Skeletal muscle satellite cell (primary cell): Measurements from ENCODE around the gene CDK6.
A peak's percentile ranks its signal among the peaks of the same experiment; 100 is the strongest.

Experiments used
- H3K27me3 ChIP-seq: 2 replicates; pipeline ENCODE4 v1.7.0; 2013; ENCODE audit warnings: low read length; ENCODE audit not compliant: control insufficient read depth, insufficient read depth
- H3K36me3 ChIP-seq: 2 replicates; pipeline ENCODE4 v1.7.0; 2013; ENCODE audit warnings: mild to moderate bottlenecking, control low read depth, low read length; ENCODE audit not compliant: insufficient read depth
- H3K4me1 ChIP-seq: 2 replicates; pipeline ENCODE4 v1.7.0; 2013; ENCODE audit warnings: low read length; ENCODE audit not compliant: control insufficient read depth, insufficient read depth
- H3K4me2 ChIP-seq: 2 replicates; pipeline ENCODE4 v1.7.0; 2013; ENCODE audit warnings: mild to moderate bottlenecking, low read length
- H3K4me3 ChIP-seq: 2 replicates; pipeline ENCODE4 v1.7.0; 2013; ENCODE audit warnings: low read length
- H3K9ac ChIP-seq: 2 replicates; pipeline ENCODE4 v1.7.0; 2013; ENCODE audit warnings: mild to moderate bottlenecking, low read depth, low read length, moderate library complexity
- H3K9me3 ChIP-seq: replicated peaks from 2 replicates; pipeline ENCODE4 v1.7.0; 2013; ENCODE audit warnings: mild to moderate bottlenecking, control low read depth, low read length

CDK6 gene

DNA sequence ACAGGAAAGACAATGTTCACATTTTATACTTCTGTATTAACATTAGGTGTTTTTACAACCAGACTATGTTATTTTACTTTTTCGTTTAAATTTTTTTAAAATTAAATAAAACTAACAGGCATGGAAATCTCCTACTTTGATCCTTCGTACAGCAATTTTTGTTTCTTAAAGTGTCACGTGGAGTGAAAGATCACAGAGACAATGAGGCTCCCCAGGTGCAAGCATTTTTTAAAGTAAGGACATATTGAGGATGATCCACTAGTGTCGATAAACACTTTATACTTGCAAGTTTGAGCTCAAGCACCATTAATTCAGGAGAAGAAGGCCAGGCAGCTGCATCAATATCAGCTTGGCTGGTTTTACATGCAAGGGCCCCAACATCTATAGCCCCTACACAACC, 177.7 kb downstream of the CDK6 start:
- Histone ChIP-seq H3K4me3 (no peak overlapping the region), H3K4me1 (no peaks in the 10 kb centered on the region), H3K36me3 (peaks cover 23% of the 10 kb centered on the region), H3K27me3 (no peaks in the 10 kb centered on the region), H3K9ac (no peak overlapping the region), H3K4me2 (no peak overlapping the region), H3K9me3 (no peaks in the 10 kb centered on the region)

DNA sequence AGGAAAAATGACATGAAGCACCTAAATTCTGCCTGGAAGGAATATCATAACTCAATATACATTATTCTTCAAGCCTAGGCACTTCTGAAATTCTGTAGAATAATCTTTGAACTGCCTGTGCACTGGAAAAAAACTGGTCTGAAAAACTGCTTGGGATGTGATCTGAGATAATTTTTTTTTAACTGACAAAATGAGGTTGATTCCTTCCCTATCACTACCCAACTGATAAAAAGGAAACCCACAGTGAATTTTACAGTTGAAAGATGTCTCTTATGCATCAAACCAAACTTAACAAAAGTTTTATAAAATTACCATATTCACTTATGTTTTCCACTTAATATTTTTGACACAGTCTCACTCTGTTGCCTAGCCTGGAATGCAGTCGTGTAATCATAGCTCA, 179.0 kb downstream of the CDK6 start:
- Histone ChIP-seq H3K9ac (no peak overlapping the region), H3K9me3 (no peaks in the 10 kb centered on the region), H3K4me1 (no peaks in the 10 kb centered on the region), H3K36me3 (peaks cover 23% of the 10 kb centered on the region), H3K27me3 (no peaks in the 10 kb centered on the region), H3K4me2 (no peak overlapping the region), H3K4me3 (no peak overlapping the region)

DNA sequence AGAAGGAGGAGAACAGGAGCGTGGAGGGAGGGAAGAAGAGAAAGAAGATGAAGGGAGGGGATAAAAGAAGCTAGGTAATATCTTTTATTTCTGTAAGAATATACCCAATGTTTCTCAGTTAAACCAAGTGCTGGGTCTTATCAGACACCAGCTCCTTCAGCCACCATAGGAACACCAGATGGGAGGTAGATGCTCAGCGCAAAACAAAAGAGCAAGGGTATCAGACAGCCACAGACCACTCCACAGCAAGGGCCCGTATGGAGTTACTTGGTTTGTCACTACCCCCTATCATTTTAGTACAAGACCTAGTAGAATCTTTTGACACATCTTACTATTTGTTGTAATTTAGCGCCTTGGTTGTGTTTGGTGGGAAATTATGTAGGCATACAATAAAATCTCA, 180.3 kb downstream of the CDK6 start:
- H3K27me3 ChIP-seq = no peaks in the 10 kb centered on the region
- H3K4me3 ChIP-seq = no peak overlapping the region
- no peak overlapping the region for H3K4me2 ChIP-seq
- no peak overlapping the region for H3K9ac ChIP-seq
- H3K36me3 ChIP-seq = peaks cover 22% of the 10 kb centered on the region
- H3K4me1 ChIP-seq = no peaks in the 10 kb centered on the region
- H3K9me3 ChIP-seq = no peaks in the 10 kb centered on the region

DNA sequence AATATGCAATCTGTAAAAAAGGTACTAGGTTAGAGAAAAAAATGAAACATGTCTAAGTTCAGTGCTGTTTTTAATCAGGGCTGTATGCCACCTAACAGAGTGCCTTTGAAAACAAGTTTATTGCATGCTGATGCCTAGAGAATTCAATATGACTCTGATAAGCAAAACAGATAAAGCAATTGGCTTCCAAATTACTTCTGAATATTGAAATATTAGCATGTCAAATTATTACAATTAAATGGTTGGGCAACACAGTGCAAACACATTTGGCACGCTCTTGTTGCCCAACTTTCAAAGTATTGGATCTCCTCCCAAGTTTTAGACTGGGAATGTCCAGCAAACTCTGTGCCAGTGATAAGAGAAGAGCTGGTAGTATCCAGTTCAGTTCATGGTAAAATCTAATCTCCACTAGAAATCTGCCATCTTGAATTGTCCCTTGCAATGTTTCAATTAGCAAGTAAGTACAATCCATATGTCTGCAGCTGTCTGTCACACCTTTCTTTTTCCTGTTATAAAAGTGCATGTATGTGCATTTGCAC, 181.0 kb downstream of the CDK6 start:
- Histone ChIP-seq H3K9me3 (no peaks in the 10 kb centered on the region), H3K4me2 (no peak overlapping the region), H3K4me3 (no peak overlapping the region), H3K4me1 (no peaks in the 10 kb centered on the region), H3K36me3 (peaks cover 15% of the 10 kb centered on the region), H3K9ac (no peak overlapping the region), H3K27me3 (no peaks in the 10 kb centered on the region)

DNA sequence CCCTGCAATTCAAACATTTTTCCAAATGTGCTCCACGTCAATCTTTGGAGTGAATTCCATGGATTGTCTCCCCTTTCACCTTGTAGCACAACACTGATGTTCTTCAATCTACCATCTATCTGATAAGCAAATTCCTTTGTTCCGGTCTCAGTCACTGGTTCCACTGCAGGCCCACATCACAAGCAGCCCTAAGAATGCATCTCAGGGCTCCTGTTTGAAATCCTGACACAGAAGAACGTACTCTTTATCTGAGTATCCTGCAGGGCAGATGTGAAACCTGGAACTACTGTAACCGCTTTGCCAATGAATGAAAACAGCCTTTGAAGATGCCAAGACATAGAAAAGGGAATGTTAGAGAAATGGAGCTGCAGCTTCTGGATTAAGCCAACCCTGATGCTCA, 183.2 kb downstream of the CDK6 start:
- no peak overlapping the region for H3K9ac ChIP-seq
- no peaks in the 10 kb centered on the region for H3K4me1 ChIP-seq
- H3K36me3 ChIP-seq = peaks cover 6% of the 10 kb centered on the region
- no peak overlapping the region for H3K4me2 ChIP-seq
- no peaks in the 10 kb centered on the region for H3K9me3 ChIP-seq
- H3K27me3 ChIP-seq = no peaks in the 10 kb centered on the region
- no peak overlapping the region for H3K4me3 ChIP-seq

DNA sequence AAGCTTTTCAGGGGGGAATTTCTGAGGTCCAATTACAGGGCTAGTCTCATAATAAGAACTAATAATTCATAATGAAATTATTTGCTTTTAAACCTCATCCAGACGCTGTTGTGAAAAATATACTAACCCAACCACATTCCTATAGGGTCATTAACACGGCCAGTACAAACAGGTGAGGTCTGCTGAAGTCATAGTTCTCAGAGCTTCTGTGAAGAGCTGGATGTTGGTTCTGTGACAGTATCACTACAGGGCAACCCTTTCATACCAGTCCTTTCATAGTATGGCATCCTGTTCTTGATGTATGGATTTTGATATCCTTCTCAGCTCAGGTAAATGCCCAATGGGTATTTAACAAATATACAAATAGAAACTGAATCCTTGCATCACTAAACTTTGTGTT, 183.8 kb downstream of the CDK6 start:
- Histone ChIP-seq H3K4me1 (no peaks in the 10 kb centered on the region), H3K4me2 (no peak overlapping the region), H3K27me3 (no peaks in the 10 kb centered on the region), H3K36me3 (peaks cover 6% of the 10 kb centered on the region), H3K9ac (no peak overlapping the region), H3K9me3 (no peaks in the 10 kb centered on the region), H3K4me3 (no peak overlapping the region)

DNA sequence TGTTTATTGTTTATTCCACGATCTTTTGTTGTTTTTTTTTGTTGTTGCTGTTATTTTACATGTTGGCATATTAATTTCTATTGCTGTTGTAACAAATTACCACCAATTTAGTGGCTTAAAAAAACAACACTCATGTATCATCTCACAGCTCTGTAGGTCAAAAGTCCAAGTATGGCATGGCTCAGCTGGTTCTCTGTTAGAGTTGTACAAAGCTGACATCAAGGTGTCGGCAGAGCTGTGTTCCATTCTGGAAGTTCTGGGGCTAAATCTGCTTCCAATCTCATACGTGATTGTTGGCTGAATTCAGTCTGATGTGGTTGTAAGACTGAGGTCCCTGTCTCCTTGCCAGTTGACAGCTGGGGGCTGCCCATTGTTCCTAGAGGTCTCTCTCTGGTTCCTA, 186.0 kb downstream of the CDK6 start:
- H3K4me2 ChIP-seq = no peak overlapping the region
- H3K4me1 ChIP-seq = peaks cover 7% of the 10 kb centered on the region
- H3K27me3 ChIP-seq = no peaks in the 10 kb centered on the region
- H3K9ac ChIP-seq = no peak overlapping the region
- H3K4me3 ChIP-seq = no peak overlapping the region
- H3K9me3 ChIP-seq = no peaks in the 10 kb centered on the region
- no peaks in the 10 kb centered on the region for H3K36me3 ChIP-seq

DNA sequence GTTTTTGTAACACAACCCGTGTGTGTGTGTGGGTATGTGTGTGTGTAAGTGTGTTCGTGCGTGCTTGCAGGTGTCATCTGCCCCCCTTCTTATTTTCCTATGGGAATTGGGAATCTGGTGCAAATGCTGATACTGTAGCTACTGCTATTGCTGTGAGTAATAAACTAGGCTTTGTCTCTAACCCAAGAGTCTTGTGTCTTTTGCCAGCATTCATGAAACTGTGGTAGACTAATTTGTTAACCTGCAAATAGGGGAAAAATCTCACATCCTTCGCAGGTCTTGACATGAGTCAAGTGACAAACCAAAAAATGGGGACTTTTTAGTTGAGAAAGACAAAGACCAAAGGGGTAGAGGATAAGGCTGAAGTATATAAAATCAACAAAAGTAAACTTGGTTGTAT, 188.3 kb downstream of the CDK6 start:
- Histone ChIP-seq H3K4me3 (no peak overlapping the region), H3K9ac (no peak overlapping the region), H3K36me3 (no peaks in the 10 kb centered on the region), H3K4me1 (peaks cover 23% of the 10 kb centered on the region), H3K4me2 (no peak overlapping the region), H3K27me3 (no peaks in the 10 kb centered on the region), H3K9me3 (no peaks in the 10 kb centered on the region)

DNA sequence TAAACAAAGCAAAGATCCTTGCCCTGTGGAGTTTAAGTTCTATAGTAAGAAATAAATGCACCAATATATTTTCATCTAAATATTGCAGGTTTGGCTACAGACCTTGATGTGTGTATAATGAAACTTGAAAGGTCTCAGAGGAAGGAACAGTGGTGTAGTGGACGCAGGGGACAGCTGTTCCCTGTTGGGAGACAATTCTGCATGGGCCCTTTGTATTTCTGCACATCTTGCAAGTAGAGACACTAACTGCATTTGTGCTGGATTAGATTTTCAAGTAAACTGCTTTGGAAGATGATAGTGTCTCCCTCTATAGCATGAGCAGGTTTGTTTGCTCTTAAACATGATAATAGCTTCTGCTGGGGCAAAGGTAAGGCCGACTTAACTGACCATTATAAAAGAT, 188.7 kb downstream of the CDK6 start:
- no peak overlapping the region for H3K4me3 ChIP-seq
- no peaks in the 10 kb centered on the region for H3K27me3 ChIP-seq
- H3K4me2 ChIP-seq = no peak overlapping the region
- H3K9ac ChIP-seq = no peak overlapping the region
- H3K9me3 ChIP-seq = no peaks in the 10 kb centered on the region
- H3K4me1 ChIP-seq = peaks cover 24% of the 10 kb centered on the region
- H3K36me3 ChIP-seq = no peaks in the 10 kb centered on the region

DNA sequence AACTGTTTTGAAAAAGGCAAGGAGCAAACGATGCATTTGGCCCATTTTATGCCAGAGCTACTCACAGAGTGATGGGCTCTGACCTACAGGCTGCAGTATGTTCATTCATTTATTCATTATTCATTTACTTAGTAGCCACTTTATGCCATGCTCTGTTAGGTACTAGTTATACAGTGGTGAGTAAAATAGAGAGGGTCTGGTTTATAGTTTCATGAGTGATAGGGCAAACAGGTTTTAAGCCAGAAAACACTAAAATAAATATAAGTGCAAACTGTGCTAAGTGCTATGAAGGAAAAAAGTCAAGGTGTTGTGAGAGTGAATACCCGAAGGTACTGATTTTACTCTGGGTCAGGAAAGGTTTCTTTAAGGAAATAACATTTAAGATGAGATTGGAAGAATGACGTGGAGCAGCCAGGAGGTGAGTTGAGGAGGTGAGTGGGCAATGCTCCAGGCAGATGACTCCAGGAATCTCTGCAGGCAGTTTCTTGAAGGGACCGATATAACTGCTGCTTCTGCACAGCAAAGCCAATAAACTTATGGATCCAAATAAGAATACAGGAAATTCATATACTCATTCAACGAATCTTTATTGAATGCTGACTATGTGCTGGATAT, 189.3 kb downstream of the CDK6 start:
- H3K9ac ChIP-seq = no peak overlapping the region
- H3K27me3 ChIP-seq = no peaks in the 10 kb centered on the region
- no peaks in the 10 kb centered on the region for H3K9me3 ChIP-seq
- H3K4me3 ChIP-seq = no peak overlapping the region
- H3K4me2 ChIP-seq = no peak overlapping the region
- no peaks in the 10 kb centered on the region for H3K36me3 ChIP-seq
- H3K4me1 ChIP-seq = peaks cover 29% of the 10 kb centered on the region

DNA sequence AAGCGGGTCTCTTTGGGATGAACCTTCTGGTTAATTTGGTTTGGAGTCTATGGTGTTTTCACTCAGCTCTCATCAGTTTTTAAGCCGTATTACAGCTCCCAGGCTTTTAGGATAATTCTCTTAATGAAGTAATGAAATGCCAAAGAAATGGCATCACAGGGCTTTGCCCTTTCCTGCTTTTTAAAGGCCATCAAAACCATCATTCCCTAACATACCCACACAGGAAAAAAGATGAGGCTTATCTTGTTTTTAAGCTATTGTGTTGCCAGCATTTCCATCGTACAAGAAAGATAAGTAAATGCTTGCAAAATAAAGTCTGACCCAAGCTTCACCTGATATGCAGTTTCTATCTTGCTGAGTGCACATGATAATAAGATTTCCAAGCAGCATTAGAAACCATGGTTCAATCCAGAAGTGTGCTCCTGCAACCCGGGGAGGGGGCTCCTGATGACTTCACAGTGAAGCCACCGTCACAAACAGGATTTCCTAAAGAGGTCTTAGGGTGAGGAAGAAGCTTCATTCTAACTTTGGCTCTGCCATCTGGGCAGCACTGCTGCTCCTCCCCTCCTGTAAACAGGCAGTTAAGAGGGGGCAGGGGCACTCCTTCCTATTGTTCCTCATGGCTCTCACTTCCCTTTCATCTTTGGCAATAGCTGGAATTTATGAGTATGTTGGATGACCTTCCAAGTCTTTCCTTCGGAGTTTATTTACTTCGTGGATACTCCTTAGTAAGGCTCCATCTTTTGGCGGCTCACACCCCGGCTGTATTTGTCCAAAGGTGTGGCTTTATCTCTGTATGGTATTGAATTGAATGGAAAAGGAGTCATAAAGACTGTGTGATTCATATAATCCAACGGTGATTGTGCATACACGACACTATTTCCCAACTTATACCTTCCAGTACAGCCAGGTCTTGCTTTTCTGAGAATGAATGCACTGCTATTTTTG, 191.0 kb downstream of the CDK6 start:
- Histone ChIP-seq H3K4me3 (no peak overlapping the region), H3K9ac (no peak overlapping the region), H3K9me3 (no peaks in the 10 kb centered on the region), H3K4me2 (peak overlapping the region; percentile 4), H3K36me3 (no peaks in the 10 kb centered on the region), H3K27me3 (no peaks in the 10 kb centered on the region), H3K4me1 (peaks cover 40% of the 10 kb centered on the region)
